ENCODE measurements around the gene GPC5.

GRCh38 chr13:92825938-92826596, 1427.6 kb downstream of the GPC5 start:
- TF ChIP-seq, protein P1, sequence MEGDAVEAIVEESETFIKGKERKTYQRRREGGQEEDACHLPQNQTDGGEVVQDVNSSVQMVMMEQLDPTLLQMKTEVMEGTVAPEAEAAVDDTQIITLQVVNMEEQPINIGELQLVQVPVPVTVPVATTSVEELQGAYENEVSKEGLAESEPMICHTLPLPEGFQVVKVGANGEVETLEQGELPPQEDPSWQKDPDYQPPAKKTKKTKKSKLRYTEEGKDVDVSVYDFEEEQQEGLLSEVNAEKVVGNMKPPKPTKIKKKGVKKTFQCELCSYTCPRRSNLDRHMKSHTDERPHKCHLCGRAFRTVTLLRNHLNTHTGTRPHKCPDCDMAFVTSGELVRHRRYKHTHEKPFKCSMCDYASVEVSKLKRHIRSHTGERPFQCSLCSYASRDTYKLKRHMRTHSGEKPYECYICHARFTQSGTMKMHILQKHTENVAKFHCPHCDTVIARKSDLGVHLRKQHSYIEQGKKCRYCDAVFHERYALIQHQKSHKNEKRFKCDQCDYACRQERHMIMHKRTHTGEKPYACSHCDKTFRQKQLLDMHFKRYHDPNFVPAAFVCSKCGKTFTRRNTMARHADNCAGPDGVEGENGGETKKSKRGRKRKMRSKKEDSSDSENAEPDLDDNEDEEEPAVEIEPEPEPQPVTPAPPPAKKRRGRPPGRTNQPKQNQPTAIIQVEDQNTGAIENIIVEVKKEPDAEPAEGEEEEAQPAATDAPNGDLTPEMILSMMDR (conservative IDR thresholded peaks at IDR 0.05; ENCODE audit: low read depth, low read length): no peak
- TF ChIP-seq EZH2 (IDR thresholded peaks at IDR 0.05; ENCODE audit: borderline replicate concordance, low read depth, low read length, poor library complexity, severe bottlenecking): no peak

All from A673 (cell line).